ENCODE results near the gene ENO1. TPM values are rescaled to one million over a fixed set of nuclear protein-coding genes. Genes with fewer than 3 reads are reported as not detected.
"Not testable (repeated sequence)": the region's sequence is repeated elsewhere in the genome, so short reads cannot be mapped to it uniquely, and the experiment has no call there.

Gene ENO1
- total RNA-seq, 1 donor: 1,401 TPM

GRCh38 chr1:8823295-8823664 is 55.2 kb downstream of the ENO1 start:
- no peak for TF ChIP-seq CTCF (IDR thresholded peaks at IDR 0.05; ENCODE audit: insufficient read depth, low read depth, low read length)
- DNase-seq (ENCODE audit: low read depth): no peak
- no peak overlapping the region for H3K4me3 ChIP-seq (ENCODE audit: low read depth, low read length)

GRCh38 chr1:8822373-8823294 is 55.9 kb downstream of the ENO1 start:
- peak; percentile 98 for DNase-seq (ENCODE audit: low read depth)
- no peak overlapping the region for H3K4me3 ChIP-seq (ENCODE audit: low read depth, low read length)

DNA sequence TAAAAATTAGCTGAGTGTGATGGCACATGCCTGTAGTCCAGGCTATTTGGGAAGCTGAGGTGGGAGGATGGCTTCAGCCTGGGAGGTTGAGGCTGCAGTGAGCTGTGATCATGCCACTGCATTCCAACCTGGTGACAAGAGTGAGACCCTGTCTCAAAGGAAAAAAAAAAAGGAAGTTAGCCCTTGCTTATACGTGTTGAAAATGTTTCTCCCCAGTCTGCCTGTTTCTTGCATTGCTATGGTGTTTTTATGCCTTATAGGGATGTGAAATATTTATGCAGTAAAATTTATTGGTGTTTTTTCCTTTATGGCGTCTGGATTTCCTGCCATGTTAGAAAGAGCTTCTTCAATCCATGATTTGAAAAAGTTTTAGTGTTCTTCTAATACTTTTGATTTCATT is 57.4 kb downstream of the ENO1 start:
- no peak for DNase-seq (ENCODE audit: low read depth)
- TF ChIP-seq CTCF (IDR thresholded peaks at IDR 0.05; ENCODE audit: insufficient read depth, low read depth, low read length): no peak
- no peak overlapping the region for H3K4me3 ChIP-seq (ENCODE audit: low read depth, low read length)

More at GRCh38 chr1:8822373-8823294, 55.9 kb downstream of the ENO1 start:
- no peak for TF ChIP-seq CTCF (IDR thresholded peaks at IDR 0.05; ENCODE audit: insufficient read depth, low read depth, low read length)

GRCh38 chr1:8818789-8819188 is 59.7 kb downstream of the ENO1 start:
- not testable (repeated sequence) for DNase-seq (ENCODE audit: low read depth); H3K4me3 ChIP-seq (ENCODE audit: low read depth, low read length)

DNA sequence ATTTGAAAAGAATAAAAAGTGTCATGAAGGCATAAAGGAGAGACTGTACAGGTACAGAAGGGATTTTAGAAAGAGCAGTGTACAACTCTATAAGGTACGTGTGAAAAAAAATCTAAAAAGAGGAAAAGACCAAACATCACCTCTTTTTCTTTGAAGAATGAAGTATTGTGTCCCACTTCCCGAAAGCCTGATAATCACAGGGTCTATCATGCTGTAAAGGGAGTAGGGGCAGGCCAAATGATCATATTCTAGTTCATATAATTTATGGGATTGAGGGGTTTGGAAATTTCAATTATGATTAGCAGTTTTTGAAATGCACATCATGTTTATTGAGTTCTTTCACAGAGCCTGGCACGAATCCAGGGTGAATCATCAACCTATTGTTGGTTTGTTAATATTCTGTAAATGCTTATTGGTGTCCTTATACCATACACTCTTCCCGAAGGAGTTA is 60.1 kb downstream of the ENO1 start:
- no peak for TF ChIP-seq CTCF (IDR thresholded peaks at IDR 0.05; ENCODE audit: insufficient read depth, low read depth, low read length)
- peak; percentile 80 for DNase-seq (ENCODE audit: low read depth)
- H3K4me3 ChIP-seq (ENCODE audit: low read depth, low read length): peak overlapping the region; percentile 56

DNA sequence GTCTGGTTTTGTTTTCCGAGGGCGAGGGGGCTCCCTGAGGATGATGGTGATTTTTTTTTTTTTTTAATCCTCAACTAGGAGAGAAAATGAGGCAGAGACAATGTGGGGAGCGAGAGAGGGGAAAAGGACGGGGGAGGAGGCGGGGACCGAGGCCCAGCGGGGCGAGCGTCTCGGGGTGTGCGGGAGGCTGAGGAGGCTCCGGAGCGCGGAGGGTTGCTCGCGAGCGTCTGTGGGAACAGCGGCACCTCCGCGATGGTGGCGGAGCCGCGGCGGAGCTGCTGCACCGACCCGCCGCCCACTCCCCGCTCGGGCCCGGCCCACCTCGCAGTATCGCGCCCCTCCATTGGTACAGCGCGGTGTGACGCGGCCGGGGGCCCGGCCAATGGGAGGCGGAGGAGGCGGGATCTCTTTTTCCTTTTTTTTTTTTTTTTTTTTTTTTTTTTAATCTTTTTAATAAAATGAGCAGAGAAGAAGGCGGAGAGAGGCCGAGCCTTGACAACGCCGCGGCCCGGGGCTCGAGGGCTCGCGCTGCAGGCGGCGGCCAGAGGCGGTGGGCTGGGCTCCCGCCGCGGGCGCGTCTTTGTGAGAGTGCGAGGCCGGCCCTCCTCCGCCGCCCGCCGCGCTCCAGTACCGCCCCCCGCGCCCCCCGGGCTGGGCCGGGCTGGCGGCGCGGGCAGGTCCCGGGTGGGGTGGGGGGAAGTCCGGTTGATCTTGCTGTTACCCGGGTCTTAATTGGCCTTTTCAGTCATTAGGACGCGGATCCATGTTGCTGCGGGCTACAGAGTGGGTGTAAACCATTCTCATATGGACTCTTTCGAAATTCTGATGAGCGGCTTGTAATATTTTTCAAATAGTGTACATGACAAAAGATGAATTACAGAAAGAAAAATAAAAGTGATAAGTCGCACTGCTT is 60.8 kb downstream of the ENO1 start, which contains the start of gene RERE:
Gene RERE, minus strand, starts transcription at position 229 of the 913 bp plus-strand sequence.
- TF ChIP-seq CTCF (IDR thresholded peaks at IDR 0.05; ENCODE audit: insufficient read depth, low read depth, low read length): no peak
- H3K4me3 ChIP-seq (ENCODE audit: low read depth, low read length): peak within 1 kb of the TSS; percentile 89
- peak; percentile 97 for DNase-seq (ENCODE audit: low read depth)
